GM19455 (cell line): ENCODE measurements around the gene ARHGEF4.

ENCODE experiments used
- ATAC-seq: cut with Tn5 transposase; IDR thresholded peaks from one replicate; pipeline ENCODE4 v1.9.1; 2021; ENCODE audit not compliant: unreplicated experiment

The ARHGEF4 gene

DNA sequence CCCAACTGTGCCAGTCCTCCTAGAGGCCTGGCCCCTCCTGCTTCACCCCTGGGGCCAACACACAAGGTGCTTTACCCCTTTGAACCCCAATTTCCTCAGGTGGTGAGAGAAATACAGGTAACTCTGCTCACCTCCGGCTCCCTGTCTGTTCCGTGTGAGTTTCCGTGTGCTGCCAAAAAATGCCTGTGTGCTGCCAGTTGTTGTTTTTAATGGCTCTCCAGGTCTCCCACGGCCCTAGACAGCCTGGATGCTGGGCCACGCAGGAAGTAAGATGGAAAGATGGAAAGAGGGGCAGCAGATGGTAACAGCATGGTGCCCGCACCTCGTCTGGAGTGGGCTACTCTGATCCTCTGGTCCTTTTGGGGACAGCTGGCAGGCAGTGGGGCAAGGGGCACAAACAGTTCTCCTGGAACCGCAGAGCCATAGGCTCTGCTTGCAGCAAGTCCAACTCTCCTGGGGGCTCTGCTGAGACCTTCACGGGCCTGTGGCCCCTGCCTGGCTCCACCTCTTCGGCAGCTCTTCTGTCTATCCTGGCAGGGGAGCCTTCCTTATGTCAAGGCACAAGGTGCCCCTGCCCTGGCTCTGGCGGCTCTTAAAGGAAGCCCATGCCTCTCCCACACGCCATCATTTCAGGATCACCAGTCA lies 4.3 kb upstream of the ARHGEF4 start:
- ATAC-seq: no peak

DNA sequence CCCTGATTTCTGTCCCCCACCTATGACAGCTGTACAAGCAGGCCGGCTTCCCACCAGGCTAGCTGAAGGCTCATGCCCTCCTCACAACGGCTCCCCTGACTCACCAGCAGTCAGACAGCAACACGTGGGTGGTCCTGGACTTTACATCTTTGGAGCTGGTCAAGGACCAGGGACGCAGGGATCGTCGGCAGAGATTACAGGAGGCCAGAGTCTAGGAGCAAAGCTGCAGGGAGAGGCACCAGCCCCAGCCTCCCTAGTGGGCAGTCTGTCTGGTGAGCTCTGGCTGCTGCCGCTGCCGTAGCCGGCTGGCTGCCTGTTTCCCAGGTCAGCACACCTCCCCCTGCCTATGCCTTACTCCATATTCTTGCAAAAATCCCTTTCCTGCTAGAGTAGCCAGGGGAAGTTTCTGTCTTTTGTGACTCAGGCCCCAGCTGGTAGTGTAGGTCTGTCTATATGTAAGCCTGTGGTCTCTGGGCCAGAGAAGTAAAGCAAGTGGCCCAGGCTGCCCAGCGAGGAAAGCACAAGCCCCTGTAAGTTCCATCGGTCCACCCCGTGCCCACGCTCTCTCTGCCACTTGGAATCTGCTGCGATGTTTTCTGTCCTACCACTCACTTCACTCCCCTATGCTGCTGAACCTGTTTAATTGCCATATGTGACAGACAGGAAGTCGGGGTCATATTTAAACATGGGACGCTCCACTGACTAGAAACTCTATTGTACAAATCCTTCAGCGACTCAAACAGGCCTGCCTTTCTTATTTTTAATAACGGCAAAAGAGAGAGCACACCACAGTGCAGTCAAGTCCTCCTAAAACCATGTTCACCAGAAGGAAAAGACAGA lies 2.4 kb upstream of the ARHGEF4 start:
- ATAC-seq: no peak

DNA sequence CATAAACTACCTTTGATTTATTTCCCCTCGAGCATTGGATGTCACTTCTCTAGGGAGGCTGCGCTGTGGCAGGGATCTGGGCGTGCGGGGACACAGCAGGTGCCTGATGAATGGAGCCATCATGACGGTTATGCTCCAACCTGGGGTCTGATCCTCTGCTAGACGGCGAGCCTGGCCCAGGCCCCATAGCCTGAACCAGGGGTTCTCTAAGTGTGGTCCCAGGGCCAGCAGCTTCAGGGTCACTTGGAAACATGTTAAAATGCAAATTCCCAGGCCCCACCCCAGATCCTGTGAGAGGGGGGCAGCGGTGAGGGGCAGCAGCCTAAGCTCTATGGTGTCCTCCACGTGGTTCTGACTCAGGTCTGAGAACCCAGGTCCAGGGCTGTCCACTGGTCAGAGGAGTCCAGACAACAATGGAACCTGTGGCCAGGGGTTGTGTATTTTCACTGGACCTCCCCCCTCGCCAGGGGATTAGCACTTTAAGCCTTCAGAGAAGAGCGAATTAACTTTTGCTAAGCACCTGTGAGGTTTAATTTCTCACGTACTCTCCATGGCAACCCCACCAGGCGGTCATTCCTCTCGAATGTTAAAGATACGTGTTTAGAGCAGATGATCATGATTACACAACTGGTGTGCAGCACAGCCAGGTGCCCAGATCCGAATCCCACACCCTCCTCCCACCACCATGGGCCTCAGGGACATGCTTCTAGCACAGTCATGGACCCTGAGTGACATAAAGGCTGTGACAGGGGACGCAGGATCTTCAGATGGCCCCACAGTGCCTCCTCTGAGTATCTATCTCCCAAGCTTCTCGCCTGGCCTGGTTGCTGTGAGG lies 1.6 kb upstream of the ARHGEF4 start:
- no peak for ATAC-seq

DNA sequence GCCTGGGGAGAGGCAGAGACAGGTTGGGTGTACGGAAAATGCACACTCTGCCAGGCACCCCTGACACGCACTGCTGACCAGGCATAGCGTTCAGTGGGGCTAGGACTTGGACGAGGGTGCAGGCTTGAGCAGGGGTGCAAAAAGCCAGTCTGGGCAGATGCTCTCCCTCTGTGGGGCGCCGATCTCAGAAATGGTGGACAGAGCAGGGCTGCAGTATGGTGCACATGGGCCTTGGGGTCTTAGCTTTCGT lies 1.0 kb upstream of the ARHGEF4 start:
- ATAC-seq: no peak

DNA sequence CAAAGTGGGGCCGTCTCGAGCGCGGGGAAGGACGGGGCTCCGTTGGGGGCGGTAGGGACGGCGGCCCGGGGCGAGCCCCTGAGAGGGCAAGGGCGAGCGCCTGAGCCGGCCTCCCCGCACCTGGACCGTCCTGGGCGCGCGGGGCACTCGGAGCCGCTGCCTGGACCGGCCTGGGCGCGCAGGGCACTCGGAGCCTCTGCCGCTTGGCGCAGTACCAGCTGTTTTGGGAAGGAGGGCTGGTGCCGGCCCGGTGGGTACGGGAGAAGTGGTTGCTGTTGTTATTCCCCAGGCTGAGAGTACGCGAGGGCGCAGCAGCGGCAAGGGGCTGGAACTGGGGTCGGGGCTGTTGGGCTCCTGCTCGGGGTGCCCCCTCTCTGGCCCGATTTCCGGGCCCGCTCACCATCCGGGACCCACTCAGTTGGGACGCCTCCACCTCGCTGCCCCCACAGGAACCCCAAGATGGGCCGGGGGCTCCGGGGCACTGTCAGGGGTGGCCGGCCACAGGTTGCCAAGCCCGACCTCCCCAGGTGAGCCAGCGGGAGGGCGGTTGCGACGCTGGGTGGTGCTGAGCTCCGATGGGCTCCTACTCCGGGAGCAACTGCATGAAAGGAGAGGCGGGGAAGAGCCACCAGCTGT lies 579 bp downstream of the ARHGEF4 start:
- no peak for ATAC-seq

DNA sequence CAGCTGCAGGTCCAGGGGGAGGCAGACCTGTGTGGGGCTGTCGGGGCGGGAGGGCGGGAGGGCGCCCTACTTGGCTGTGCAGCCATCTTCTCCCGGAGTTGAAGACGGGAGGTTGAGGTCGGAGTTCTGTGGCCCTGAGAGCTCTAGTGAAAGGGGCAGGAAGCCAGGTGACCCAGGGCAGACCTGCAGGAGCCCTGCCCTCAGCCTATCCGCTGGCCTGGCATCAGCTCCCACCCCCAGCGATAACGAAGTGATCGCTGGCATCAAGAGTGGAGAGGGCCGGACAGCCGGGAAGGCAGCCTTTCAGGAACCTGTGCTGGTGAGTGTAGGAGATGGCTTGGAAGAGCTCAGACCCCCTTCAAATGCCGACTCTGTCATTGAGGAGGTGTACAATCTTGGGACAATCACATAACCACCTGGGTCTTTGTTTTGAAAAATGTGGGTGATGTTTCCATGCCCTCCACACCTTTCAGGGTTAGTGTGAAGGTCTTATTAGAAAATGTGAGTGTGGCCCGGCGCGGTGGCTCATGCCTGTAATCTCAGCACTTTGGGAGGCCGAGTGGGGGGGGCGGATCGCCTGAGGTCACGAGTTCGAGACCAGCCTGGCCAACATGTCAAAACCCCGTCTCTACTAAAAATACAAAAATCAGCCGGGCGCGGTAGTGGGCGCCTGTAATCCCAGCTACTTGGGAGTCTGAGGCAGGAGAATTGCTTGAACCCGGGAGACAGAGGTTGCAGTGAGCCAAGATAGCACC lies 1.3 kb downstream of the ARHGEF4 start:
- ATAC-seq: no peak

DNA sequence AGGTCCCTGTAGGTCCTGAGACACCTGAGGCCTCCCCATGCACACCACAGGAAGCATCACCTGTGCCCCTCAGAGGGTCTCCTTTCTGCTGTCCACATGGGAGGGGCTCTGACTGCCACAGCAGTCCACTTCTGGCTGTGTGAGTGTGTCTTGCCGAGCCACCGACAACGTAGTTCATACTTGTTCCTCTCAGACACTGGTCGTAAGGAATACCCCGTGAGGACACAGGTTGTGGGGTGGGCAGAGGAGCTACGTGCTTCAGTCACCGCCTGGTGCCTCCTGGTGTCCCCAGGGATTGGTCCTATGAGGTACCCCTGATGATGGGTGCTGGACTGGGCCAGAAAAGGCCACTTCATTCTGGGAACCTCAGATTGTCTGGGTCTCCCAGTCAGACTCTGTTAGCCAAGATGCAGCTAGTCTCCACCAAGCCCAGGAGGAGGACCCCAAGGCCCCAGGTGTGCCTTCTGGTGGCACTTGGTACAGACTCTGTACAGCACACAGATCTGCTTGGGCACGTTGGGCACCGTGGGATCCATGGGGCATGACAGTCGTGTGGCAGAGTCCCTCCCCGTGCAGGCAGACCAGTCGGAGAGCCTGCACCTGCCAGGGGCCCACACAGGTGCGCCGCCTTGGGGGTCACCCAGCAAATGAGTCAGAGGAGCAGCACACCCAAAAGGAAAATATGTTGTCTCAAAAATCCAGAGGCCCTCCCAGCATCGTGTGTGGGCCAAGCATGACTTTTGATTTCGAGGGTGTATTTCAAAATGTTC lies 2.5 kb downstream of the ARHGEF4 start:
- ATAC-seq: no peak

DNA sequence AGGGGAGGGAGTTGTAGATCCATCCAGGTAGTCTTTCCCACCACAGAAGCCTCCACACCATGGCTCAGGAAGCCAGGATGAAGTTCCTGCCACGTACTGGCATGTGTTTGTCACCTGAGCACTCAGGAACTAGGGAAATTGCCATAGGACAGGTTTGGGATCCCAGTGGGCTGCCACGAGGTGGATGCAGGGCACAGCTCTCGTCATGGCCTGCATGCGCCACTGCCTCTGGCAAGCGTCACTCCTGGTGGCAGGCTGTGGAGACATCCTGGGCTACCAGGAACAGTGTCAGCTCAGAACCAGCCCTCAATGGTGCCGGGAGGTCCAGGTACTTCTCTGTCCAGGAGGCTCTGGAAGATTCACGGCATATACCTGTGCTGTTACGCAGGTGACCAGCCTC lies 3.8 kb downstream of the ARHGEF4 start:
- ATAC-seq: no peak

DNA sequence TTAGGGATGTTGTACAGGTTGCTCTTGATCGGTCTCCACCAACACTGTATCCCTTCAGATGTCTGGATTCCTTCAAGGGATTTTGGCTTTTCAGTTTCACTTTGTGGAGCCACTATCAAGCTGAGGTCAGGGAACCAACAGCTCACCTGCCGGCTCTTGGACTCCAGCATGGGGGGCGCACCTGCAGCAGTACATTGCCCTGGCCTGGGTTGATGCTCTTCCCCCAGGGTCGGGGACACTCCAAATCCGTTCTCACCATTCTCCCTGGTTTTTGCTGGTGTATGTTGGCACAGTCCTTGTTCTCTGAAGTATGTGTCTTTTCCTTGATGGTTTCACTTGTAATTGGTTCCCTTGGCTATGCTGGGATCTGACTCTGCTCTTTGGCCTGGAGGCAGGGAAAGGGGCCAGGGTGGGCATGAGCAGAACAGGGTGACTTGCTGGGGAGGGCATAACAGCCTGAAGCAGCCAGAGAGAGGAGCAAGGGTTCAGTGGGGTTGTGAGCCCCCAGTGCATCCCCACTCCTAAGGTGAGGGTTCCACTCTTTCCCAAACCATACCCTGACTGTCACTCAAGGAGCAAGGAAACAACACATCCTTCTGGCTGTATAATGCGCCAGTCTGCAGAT lies 5.1 kb downstream of the ARHGEF4 start:
- no peak for ATAC-seq

DNA sequence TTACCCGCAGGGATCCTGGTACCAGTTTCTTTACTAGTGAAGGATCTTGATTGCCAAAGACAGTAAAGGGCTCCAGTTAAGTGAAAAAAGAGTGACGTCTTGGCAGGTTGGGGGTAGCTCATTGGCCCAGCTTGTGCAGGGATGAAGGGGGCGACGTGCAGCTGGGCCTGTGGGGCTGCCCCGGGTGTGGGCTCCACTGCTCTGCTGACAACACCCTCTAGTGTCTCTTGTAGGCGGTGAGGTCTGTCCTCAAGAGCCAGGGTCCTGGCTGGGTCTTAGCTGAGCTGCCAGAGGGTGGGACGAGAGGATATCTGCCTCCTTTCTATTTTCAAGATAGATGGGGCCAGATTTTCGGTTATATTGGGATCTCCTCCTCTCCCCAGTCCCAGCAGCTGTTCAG lies 6.1 kb downstream of the ARHGEF4 start:
- ATAC-seq: no peak

DNA sequence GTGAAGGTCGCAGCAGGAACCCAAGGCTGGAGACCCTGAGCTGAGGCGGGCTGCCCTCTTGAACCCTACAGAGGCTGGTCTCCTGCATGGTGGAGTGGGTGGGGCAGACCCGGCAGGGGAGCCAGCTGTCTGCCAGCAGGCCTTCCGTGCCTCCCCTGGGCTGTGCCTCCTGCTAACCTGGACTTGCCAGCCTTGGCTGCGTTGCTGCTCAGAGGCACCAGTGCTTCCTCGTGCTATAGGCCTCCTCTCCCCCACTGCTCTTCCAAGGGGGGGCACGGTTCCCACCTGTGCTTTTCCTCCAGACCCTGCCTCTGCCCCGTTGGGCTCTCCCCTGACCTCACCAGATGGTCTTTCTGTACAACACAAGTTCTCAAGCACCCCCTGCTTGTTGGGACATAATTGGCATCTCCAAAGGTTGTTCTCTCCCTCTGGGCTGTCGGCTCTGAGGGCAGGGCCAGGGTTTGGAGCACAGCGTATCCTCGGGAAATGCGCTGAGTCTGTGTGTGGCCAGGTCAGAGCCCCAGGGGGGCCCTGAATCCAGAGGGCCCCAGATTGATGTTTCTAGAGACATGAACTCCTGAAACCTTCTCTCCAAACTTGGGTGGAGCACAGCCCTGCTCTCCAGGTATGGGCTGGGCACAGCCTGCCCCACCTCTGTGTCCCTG lies 6.7 kb downstream of the ARHGEF4 start:
- no peak for ATAC-seq

DNA sequence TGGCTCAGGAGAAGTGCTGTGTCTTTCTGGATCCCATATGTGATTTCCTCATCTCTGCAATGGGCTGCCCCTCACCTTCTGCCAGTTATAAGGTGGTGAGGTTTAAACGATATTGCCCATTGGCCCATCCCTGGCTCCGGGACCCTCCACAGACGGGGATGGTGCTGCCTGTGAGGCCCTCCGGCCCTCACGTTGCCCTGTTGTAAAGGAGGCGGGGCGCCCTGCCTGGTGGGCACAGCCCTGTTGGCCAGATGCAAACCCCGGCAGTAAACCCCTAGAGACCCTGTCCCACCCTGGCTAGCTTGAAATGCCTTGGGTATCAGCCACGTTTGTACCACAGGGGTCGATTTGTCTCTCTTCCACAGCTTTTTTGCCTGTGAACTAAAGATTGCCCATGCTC lies 7.4 kb downstream of the ARHGEF4 start:
- ATAC-seq: no peak

DNA sequence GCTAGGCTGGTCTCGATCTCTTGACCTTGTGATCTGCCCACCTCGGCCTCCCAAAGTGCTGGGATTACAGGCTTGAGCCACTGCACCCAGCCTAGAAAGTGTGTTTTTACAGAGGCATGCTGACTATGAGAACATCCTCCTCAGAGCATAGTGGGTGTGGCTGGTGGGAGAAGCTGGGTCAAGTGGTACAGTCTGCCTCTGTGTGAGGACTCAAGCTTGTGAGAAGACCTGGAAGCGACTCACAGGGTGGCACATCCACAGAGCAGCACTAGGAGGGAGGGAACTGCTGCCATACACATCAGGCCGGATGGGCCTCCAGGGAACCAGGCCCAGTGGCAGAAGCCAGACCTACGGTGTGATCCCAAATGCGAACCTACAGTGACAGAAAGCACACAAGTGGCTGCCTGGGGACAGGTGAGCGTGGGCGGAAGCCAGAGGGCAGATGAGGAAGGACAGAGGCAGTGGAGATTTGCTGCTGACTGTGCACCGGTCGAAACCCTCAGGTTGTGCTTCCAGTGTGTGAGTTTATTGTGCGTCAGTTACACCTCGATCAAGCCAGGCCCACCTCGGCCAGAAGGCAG lies 8.9 kb downstream of the ARHGEF4 start:
- ATAC-seq: no peak

DNA sequence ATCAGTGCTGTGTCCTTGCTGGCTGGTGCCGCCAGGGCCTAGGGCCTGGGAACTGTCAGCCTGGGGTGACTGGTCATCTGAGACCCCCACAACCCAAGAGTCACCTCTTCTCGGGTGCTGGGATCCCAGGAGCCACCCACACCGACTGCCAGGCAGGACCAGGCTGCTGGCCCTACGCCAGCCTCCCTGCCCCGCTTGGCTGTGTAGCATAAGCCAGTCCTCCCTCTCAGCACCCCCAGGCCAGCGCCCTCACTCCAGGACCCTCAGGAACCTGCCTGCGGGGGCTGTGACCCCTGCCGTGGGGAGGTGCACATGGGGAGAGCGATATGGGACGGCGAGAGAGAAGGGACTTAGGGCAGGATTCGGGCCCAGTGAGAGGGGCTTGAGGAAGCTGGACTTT lies 9.5 kb downstream of the ARHGEF4 start:
- ATAC-seq: no peak

DNA sequence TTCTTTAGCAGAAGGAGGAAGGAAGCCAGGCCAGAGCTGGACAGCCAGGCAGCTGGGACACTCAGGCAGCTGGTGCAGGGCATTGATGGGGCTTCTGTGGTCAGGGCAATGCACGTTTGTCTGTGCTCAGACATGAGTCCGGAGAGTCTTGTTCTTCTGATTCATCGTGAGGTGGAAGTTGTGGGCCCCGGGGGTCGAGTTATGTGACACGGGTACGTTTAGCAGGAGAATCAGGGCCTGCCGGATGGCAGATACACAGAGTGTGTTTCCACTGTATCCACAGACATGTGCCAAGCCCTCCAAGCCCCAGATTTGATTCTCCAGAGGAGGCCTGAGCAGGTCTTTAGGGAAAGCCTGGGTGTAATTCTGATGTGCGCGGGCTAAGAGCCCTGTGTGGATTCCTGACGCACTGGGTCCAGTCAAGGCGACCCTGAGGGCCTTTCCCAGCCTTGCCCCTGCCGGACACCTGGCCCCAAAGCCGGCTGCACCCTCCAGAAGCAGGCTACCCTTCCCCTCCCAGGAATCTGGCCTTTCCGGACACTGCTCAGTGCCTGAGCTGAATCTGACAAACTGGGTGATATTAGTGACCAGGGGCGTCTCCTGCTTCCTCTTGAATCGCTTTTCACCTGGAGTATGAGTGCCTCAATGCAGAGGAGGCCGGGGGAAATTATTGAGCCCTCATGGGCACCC lies 10.1 kb downstream of the ARHGEF4 start:
- no peak for ATAC-seq

DNA sequence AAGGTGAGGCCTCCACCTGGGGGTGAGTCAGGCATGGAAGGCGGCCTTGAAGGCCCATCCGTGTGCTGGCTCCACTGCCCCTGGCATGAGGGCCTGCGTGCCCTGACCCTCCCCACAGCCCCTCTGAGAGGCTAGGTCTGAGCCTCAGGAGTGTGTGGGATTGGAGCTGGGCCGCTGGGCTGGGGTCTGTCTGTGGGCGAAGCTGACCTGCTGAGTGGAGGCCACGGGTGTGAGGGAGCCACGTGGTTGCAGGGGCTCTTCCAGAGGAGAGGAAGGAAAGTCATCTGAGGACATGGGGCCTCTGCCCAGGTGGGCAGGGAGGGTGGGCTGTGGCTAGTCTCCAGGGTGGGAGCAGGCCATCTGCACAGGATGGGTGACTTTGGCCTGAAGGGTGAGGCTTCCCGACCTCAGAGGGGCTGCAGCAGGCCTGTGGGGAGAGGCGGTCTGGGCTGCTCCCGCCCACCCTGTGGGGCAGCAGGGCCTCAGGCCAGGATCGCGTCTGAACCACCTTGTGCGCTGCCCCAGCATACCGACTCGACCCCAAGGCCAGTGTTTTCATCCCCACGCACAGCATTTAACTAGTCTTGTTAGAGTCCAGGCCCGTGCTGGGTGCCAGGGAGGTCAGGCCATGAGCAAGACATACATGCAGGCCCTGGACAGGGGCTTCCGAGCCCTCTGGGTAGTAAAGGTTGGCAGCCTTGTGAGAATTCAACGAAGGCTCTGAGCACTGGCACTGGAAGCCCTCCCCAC lies 11.2 kb downstream of the ARHGEF4 start:
- no peak for ATAC-seq

DNA sequence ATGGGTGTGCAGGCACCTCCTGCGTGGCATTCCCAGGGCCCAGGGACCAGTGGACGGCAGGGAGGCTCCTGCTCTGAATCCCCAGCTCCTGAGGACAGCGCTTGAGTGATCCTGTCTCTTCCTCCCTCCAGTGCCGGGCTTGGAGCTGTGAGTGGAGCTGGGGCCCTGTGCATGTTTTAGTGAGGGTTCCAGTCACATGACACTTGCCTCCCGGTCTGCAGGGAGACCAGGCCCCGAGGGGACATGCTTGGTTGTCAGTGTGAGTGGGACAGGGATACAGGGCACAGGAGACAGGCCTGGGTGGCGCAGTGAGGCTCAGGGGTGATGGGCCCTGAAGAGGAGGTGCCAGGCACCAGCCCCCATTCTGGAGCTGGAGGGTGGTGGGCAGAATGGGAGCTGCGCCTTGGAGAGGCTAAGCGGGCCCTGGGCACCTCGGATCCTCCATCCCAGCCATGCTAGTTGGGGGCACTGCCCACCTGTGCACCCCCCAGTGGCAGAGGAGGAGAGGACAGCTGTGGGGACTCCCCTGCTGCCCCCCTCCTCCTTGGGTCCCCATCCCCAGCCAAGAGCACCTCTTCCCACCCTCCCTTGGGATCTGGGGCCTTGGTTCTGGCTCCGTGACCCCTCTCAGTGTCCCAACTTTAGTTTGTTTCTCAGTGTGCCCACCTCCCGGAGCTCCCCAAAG lies 12.0 kb downstream of the ARHGEF4 start:
- ATAC-seq: no peak
